ENCODE results near the gene CLDN19.
A peak's percentile ranks its signal among the peaks of the same experiment; 100 is the strongest.
"Not testable (repeated sequence)": the region's sequence is repeated elsewhere in the genome, so short reads cannot be mapped to it uniquely, and the experiment has no call there.

CLDN19 gene

DNA sequence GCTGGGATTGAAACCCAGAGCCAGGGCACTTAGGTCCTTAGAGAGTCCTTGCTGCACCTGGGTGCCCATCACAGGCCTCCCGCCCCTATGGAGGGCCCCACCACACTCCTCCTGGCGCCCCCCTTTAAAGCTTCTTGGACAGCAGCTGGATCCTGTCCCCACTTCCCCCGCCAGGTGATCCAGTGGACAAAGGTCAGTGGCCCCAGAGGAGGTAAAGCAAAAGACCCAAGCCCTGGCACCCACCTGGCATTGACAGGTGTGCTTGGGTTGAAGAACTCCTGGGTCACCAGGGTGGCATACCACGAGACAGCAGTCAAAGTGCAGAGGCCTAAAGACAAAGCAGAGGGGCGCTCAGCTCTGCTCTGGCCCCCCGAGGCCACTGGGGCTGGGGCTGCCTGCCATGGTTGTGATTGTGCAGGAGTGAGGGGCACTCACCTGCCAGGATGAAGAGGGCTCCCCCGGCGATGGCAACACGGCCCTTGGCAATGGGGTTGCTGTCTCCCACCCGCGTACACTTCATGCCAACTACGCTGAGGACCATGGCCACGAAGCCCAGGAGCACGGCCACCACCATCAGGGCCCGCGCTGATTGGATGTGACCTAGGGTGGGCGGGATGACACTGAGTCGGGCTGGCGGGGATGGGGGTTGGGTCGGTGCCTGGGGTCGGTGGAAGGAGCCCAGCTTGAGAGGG, 1.9 kb downstream of the CLDN19 start:
- no peak for DNase-seq

DNA sequence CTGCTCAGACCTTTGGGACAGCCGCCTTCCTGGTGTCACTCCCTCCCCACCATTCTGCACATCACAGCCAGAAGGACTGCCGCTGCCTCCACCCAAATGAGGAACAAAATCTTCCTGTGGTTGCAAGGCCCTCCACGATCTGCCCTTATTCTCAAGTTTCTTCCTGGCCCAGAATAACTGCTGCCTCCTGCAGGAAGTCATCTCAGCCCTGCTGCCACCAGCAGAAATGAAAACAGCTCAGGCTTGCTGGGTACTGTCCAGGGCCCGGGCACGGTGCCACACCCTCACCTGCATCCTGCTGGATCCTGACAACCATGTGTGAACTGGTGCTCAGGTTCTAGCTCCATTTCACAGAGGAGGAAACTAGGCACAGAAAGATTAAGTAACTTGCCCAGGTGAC, 2.8 kb downstream of the CLDN19 start:
- peak; percentile 63 for DNase-seq

GRCh38 chr1:42736571-42737200, 3.4 kb downstream of the CLDN19 start:
- DNase-seq = no peak

- DNase-seq = peak; percentile 42
Observed at GRCh38 chr1:42736152-42736551, 3.9 kb downstream of the CLDN19 start.

- DNase-seq = no peak
Observed at GRCh38 chr1:42735477-42736105, 4.4 kb downstream of the CLDN19 start.

GRCh38 chr1:42735056-42735455, 5.0 kb downstream of the CLDN19 start:
- no peak for DNase-seq

DNA sequence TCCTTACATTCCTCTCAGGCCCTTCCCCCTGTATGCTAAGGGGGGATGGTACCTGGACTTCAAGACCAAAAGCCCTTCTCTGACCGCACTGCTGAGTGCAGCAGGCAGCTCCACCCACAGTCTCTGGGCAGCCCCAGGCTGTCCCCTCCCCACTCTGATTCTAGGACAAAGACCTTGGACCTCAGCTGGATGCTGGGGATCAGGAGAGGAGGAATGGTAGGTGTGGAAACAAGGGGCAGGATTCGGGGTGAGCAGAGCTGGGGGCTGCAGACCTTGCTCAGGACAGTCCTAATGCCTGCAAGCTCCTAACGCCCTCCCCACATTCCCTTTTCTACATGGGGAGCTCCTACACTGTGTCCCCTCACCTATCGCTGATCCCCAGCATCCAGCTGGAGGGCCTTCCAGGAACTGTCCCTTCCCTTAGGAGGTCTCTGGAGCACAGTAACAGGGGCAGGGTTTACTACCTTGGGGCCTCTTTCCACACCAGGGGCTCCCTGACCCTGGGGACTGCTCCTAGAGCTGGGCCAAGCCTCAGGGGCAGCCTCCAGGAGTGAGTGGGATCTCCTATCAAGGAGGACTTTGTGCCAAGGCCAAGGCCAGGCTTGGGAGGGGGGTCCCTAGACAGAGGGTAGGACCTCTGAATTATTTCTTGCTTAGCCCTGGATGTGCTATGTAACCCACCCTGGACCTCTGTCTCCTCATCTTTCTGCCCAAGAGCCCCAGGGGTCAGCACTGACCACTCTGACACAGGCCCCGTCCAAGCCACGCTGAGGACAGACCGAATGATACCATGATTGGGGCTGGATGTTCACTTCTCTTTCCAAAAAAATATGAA, 5.6 kb downstream of the CLDN19 start:
- no peak for DNase-seq

- no peak for DNase-seq
Observed at GRCh38 chr1:42733415-42734200, 6.4 kb downstream of the CLDN19 start.

GRCh38 chr1:42732126-42732680, 7.8 kb downstream of the CLDN19 start:
- DNase-seq = no peak

- no peak for DNase-seq
Observed at GRCh38 chr1:42731585-42731984, 8.5 kb downstream of the CLDN19 start.

- DNase-seq = peak; percentile 64
Observed at GRCh38 chr1:42730988-42731387, 9.0 kb downstream of the CLDN19 start.

- DNase-seq = no peak
Observed at GRCh38 chr1:42730002-42730401, 10.0 kb downstream of the CLDN19 start.

DNA sequence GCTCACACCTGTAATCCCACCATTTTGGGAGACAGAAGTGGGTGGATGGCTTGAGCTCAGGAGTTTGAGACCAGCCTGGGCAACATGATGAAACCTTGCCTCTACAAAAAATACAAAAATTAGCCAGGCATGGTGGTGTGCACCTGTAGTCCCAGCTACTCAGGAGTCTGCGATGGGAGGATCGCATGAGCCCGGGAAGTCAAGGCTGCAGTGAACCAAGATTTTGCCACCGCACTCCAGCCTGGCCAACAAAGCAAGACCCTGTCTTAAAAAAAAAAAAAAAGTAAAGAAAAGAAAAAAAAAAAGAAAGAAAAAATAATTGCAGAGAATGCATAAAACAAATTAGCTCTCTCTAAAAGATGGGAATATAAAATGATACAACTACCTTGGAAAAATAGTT, 14.2 kb downstream of the CLDN19 start:
- DNase-seq = not testable (repeated sequence)

DNA sequence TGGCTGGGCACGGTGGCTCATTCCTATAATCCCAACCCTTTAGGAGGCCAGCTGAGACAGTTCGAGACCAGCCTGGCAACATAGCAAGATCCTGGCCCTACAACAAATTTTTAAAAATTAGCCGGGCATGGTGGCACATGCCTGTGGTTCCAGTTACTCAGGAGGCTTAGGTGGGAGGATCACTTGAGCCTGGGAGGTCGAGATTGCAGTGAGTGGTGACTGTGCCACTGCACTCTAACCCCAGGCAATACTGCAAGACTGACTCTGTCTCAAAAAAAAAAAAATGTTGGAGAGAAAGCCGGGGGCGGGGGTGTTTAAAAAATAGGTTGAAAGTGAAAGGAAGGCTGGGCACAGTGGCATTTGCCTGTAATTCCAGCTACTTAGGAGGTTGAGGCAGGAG, 16.5 kb downstream of the CLDN19 start:
- DNase-seq = no peak

DNA sequence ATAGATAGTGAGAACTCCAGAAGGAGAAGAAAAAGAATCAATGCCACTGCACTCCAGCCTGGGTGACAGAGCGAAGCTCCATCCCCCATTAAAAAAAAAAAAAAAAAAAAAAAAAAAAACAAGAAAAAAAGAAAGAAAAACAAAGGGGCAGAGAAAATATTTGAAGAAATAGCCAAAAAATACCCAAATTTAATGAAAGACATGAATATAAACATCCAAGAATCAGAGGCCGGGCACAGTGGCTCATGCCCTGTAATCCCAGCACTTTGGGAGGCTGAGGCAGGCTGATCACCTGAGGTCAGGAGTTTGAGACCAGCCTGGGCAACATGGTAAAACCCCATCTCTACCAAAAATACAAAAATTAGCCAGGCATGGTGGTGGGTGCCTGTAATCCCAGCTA, 17.6 kb downstream of the CLDN19 start:
- not testable (repeated sequence) for DNase-seq

DNA sequence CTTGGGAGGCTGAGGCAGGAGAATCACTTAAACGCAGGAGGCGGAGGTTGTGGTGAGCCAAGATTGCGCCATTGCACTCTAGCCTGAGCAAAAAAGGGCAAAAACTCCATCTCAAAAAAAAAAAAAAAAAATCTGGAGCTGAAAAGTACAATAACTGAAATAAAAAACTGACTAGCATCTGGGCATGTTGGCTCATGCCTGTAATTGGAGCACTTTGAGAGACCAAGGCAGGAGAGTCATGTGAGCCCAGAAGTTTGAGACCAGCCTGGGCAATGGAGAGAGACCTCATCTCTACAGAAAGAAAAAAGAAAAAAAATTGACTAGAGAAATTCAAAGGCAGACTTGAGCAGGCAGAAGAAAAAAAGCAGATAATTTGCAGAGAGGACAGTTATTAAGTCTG, 18.1 kb downstream of the CLDN19 start:
- DNase-seq = no peak

DNA sequence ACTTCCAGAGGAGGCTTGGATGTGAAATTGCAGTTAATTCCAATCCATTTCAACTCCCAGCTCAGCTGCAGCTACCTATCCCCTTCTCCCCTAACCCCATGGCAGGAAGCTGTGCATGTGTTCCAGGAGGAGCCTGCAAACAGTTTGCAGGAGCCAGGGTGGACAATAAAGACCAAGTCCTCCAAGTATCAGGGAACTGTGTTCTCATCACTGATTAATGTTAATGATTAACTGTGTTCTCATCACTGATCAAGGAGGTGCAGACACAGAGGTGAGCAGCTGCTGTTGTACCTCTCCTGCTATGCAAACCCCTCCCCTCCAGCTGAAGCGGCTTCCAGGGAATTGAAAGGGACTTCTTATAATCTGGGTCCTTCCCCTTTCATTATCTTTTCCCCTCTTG, 19.2 kb downstream of the CLDN19 start:
- DNase-seq = no peak

DNA sequence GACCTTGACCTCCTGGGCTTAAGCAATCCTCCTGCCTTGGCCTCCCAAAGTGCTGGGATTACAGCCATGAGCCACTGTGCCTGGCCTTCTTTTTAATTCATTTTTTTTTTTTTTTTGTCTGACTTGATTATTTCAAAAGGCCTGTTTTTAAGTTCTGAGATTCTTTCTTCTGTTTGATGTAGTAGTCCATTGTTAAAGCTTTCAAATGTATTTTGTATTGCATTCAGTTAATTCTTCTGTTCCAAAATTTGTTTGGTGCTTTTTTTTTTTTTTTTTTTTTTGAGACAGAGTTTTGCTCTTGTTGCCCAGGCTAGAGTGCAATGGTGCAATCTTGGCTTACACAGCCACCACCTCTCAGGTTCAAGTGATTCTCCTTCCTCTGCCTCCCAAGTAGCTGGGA, 25.6 kb downstream of the CLDN19 start:
- DNase-seq = not testable (repeated sequence)

GRCh38 chr1:42713293-42713692, 26.7 kb downstream of the CLDN19 start:
- DNase-seq = no peak

GRCh38 chr1:42712808-42713207, 27.2 kb downstream of the CLDN19 start:
- DNase-seq = not testable (repeated sequence)

DNA sequence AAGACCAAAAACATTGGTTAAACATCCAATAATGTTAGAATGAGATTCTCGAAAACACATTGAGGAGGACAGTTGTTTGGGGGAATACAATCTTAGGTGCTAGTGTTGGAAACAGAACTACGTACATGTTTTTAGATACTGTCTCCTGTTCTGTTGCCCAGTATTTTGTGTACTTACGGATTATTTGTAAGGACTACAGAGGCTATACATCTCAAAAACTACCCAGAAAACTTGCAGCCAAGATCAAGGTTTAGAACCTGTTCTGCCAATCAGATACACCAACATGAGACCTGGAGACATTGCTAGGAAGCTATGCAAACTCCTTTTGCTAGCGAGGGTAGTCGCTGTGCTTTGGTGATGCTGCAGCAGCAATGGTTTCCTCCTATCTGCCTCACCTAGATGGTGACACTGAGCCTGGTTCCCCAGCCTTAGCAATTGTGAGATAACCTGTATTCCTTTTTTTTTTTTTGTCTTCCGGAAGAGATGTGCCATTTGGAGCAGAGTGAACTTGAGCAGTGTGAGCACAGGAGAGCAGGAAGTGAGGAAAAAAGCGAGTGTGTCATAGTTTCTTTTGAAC, 36.1 kb downstream of the CLDN19 start:
- no peak for DNase-seq

DNA sequence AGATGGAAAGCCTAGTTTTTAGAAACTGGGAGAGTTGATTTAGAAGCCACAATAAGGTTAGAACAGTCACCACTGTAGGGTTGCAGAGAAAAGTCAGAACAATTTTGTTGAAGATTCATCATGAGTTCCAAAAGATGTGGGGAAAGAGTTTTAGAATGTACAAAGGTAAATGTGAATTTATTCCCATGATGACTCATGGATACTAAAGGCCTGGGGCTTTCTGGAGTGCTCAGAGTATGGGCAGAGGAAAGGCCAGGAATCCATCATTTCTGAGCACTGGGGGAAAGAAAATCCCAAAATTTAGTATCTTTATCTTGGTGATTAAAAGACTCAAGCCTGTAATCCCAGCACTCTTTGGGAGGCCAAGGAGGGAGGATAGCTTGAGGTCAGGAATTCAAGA, 40.0 kb downstream of the CLDN19 start:
- DNase-seq = no peak

Data from OCI-M1 (cell line).